Choroid plexus epithelial cell (primary cell): ENCODE data around the gene BDKRB2.

Source experiments
- DNase-seq: peaks from one replicate; pipeline ENCODE4 v3.0.0-alpha.2; 2010; ENCODE audit warnings: low read depth
- H3K4me3 ChIP-seq: 2 replicates; pipeline ENCODE4 v1.5.1; 2011; ENCODE audit warnings: low read depth, mild to moderate bottlenecking, control low read depth, low read length, moderate library complexity
- TF ChIP-seq, protein P1 (sequence below): conservative IDR thresholded peaks from 2 replicates; pipeline ENCODE4 v1.5.1; 2011; ENCODE audit warnings: low read depth, mild to moderate bottlenecking, control low read depth, inconsistent platforms, low read length, moderate library complexity

BDKRB2 gene

DNA sequence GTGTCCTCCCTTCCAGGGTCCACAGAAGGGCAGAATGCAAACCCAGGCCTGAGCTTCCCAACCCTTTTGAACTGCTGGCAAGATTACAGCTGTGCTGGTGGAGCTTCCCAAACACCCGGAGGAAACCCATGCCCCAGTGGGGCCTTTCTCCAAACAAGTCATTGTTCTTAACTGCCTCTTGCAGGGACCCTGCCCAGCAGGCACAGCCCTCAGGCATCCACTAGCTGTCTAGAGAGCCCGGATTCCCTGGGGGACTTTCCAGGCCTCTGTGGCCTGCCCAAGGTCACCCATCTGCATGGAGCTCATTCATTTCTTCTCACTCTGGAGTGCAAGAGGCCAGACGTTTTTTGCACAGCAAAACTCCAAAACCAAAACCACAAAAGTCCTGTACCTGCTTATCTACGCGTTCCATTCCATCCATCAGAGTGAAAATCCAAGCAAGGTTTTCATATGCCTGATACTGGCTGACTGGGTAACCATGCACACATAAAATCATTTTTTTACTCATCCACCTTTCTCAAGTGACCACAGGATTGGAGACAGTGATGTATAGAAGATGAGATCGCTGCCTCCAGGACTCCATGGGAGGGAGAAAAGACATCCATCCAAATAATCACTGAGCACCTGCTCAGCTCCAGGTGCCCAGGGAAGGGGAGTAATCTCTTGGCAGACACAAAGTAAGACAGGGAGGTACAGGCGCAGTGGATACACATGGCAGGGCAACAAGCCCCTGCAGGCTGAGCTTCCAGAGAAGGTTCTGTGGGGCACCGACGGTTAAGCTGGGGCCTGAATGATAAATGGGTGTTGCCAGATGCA, 17.2 kb upstream of the BDKRB2 start:
- TF ChIP-seq, protein P1, sequence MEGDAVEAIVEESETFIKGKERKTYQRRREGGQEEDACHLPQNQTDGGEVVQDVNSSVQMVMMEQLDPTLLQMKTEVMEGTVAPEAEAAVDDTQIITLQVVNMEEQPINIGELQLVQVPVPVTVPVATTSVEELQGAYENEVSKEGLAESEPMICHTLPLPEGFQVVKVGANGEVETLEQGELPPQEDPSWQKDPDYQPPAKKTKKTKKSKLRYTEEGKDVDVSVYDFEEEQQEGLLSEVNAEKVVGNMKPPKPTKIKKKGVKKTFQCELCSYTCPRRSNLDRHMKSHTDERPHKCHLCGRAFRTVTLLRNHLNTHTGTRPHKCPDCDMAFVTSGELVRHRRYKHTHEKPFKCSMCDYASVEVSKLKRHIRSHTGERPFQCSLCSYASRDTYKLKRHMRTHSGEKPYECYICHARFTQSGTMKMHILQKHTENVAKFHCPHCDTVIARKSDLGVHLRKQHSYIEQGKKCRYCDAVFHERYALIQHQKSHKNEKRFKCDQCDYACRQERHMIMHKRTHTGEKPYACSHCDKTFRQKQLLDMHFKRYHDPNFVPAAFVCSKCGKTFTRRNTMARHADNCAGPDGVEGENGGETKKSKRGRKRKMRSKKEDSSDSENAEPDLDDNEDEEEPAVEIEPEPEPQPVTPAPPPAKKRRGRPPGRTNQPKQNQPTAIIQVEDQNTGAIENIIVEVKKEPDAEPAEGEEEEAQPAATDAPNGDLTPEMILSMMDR = no peak
- DNase-seq = peak; percentile 45
- no peak overlapping the region for H3K4me3 ChIP-seq

DNA sequence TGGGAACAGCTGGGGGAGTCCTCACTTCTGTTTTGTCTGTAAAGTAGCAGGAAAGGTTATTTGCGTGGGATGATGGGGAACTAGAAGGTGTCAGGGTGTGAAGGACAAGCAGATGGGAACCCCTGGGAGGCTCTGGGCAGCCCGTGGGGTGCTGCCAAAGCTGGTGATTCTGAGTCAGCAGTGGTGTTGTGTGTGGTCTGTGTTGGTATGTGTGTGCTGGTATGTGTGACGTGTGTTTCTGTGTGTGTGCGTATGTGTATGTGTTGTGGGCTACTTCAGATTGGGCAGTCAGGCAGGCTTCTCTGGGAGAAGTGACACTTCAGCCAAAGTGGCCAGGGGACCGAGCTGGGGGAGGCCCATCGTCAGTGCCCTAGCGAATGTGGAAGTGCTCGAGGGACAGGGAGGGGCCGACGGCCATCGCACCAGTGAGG, 15.3 kb upstream of the BDKRB2 start:
- DNase-seq = peak; percentile 77
- no peak overlapping the region for H3K4me3 ChIP-seq
- TF ChIP-seq, protein P1 = no peak

DNA sequence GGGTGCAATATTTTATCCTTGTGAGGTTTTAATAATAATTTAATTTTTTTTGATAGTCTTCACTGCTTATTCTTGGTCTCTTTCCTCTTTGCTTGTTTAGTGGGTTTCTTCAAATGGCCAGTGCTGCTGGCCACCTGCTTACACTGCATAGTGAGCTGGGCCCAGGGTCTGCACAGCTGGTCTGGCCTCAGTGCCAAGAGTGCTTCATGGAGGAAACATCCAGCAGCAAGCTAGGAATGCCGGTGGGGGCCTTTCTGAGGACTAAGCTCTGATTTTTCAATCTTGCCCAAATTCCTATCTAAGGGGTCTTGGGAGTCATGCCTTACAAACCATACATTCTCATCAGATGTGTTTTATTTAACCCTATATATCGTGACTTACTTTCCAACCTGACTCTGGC, 13.3 kb upstream of the BDKRB2 start:
- no peak overlapping the region for H3K4me3 ChIP-seq
- TF ChIP-seq, protein P1 = no peak
- DNase-seq = no peak

DNA sequence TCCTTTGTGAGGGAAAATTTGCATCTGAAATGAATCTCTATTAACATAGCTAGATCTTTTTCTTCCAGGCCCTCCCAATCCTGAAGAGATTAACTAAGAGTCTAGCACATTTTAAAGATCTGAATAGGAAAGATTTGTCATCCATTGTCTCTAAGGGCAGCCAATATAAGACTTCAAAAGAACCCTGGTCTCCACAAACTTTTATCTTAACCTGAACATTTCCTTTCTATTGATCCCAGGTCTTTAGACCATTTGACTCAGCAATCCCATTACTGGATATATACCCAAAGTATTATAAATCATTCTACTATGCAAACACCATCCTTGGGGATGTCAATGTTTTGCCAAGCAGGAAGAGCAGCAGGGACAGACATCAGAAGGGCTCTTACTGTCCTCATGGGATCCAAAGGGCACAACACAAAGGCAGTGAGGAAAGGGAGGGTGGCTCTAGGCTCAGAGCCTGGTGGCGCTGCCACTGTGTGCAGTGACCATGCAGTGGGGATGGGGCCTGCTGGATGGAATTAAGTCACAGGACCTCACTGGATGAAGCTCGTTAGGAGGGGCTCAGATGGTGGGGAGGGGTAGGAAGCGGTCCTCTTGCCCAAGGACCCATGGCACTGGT, 12.7 kb upstream of the BDKRB2 start:
- no peak for DNase-seq
- H3K4me3 ChIP-seq = no peak overlapping the region
- TF ChIP-seq, protein P1 = no peak

DNA sequence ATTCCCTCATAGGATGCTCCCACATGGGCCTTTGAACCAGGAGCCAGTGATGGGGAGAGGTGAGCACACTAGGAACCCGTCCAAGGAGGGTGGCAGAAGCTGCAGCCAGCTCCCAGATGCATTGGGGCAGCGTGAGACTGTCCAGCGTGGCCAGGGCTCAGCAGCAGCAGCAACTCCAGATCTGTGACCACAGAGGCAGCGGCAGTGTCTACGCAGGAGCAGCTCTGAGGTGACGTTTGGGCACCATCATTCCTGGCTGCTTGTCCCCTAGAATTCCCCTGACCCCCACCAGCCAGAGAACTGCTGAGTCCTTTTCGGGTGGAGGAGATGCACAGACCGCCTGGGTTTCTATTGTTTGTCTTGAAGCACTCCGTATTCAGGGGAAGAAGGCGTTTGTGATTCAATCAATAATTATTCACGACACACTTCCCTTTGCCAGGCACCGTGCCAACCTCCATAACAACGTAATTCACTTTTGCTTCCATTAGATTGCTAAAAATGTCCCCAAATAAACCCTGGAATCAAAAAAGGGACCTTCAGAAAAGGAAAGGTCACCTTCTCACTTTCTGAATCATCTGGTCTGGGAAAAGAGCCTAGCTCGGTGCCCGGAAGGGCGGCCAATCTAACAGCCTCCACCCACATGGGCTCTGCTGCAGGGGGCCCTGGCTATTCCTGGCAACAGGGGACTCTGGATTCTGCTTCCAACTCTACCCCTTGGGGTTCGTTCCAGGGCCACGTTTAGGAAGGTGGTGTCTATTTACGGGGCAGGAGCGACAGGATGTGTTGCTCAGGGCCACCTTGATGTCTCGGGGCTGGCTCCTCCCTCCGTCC, 11.4 kb upstream of the BDKRB2 start:
- no peak for DNase-seq
- H3K4me3 ChIP-seq = no peak overlapping the region
- TF ChIP-seq, protein P1 = no peak

DNA sequence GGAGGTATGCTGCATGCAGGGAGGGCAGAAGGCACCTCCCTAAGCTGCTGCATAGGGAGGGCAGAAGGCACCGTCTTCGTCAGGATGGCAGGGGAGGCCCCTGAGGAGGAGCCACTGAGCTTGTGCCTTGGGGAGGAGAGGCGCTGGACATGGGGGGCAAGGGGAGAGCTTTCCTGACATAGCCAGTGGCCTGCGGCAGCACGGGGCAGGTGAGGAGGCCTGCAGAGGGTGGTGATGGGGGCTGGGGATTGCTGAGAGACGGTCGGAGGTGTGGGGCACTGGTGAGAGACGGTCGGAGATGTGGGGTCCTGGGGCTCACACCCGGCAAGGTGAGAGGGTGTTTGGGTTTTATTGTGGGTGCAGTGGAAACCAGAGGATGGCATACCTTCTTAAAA, 10.4 kb upstream of the BDKRB2 start:
- H3K4me3 ChIP-seq = no peak overlapping the region
- no peak for DNase-seq
- TF ChIP-seq, protein P1 = no peak
